ENCODE data around the gene HS3ST4. TPM values are rescaled to one million over a fixed set of nuclear protein-coding genes. Genes with fewer than 3 reads are reported as not detected.

HS3ST4 gene
- total RNA-seq, 1 donor from 2014 or later: 3.6 TPM

- Mint-ChIP-seq H3K4me3 (no peak overlapping the region), H3K4me1 (ENCODE audit: unreplicated experiment) (peaks cover 5% of the 10 kb centered on the region), H3K27me3 (peaks cover 10% of the 10 kb centered on the region), H3K27ac (no peak overlapping the region), H3K36me3 (no peaks in the 10 kb centered on the region), H3K9me3 (no peaks in the 10 kb centered on the region)
- TF ChIP-seq, protein P1, sequence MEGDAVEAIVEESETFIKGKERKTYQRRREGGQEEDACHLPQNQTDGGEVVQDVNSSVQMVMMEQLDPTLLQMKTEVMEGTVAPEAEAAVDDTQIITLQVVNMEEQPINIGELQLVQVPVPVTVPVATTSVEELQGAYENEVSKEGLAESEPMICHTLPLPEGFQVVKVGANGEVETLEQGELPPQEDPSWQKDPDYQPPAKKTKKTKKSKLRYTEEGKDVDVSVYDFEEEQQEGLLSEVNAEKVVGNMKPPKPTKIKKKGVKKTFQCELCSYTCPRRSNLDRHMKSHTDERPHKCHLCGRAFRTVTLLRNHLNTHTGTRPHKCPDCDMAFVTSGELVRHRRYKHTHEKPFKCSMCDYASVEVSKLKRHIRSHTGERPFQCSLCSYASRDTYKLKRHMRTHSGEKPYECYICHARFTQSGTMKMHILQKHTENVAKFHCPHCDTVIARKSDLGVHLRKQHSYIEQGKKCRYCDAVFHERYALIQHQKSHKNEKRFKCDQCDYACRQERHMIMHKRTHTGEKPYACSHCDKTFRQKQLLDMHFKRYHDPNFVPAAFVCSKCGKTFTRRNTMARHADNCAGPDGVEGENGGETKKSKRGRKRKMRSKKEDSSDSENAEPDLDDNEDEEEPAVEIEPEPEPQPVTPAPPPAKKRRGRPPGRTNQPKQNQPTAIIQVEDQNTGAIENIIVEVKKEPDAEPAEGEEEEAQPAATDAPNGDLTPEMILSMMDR (conservative IDR thresholded peaks at IDR 0.05): no peak
- no peak for DNase-seq (ENCODE audit: extremely low spot score, unreplicated experiment)
Measured at GRCh38 chr16:25713785-25714570, 22.2 kb downstream of the HS3ST4 start.

DNA sequence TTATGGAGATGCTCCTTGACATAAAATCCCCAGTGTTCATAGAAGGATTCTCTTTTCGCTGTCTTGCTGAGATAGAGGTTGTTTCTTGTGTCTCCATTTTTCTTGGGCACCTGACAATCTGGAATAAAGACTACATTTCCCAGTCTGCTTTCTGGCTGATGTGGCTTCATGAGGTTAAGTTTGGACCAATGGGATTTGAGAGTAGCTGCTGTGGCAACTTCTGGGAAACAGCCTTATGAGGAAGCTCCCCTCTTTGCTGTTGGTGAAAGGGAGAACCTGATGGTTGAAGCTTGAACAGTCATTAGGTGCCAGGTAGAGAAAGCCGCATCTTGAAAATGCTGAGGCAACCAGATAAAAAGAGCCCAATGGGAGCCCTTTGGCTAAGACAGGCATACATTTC is 24.4 kb downstream of the HS3ST4 start:
- Mint-ChIP-seq H3K27me3 (peaks cover 3% of the 10 kb centered on the region), H3K9me3 (no peaks in the 10 kb centered on the region), H3K36me3 (no peaks in the 10 kb centered on the region), H3K4me3 (no peak overlapping the region), H3K27ac (no peak overlapping the region), H3K4me1 (ENCODE audit: unreplicated experiment) (no peaks in the 10 kb centered on the region)
- TF ChIP-seq, protein P1 (conservative IDR thresholded peaks at IDR 0.05): no peak
- no peak for DNase-seq (ENCODE audit: extremely low spot score, unreplicated experiment)

GRCh38 chr16:25721439-25721838 is 29.7 kb downstream of the HS3ST4 start:
- H3K4me1 Mint-ChIP-seq (ENCODE audit: unreplicated experiment): no peaks in the 10 kb centered on the region

GRCh38 chr16:25726430-25727098 is 34.8 kb downstream of the HS3ST4 start:
- H3K36me3 Mint-ChIP-seq: no peaks in the 10 kb centered on the region
- no peak for DNase-seq (ENCODE audit: extremely low spot score, unreplicated experiment)

More at GRCh38 chr16:25721439-25721838, 29.7 kb downstream of the HS3ST4 start:
- Mint-ChIP-seq H3K4me3 (no peak overlapping the region), H3K36me3 (no peaks in the 10 kb centered on the region), H3K9me3 (no peaks in the 10 kb centered on the region), H3K27me3 (no peaks in the 10 kb centered on the region), H3K27ac (no peak overlapping the region)
- TF ChIP-seq, protein P1 (conservative IDR thresholded peaks at IDR 0.05): no peak
- DNase-seq (ENCODE audit: extremely low spot score, unreplicated experiment): no peak

GRCh38 chr16:25729188-25729915 is 37.6 kb downstream of the HS3ST4 start:
- TF ChIP-seq, protein P1 (conservative IDR thresholded peaks at IDR 0.05): no peak
- Mint-ChIP-seq H3K27me3 (no peaks in the 10 kb centered on the region), H3K9me3 (no peaks in the 10 kb centered on the region), H3K36me3 (no peaks in the 10 kb centered on the region), H3K27ac (no peak overlapping the region), H3K4me3 (no peak overlapping the region), H3K4me1 (ENCODE audit: unreplicated experiment) (no peaks in the 10 kb centered on the region)
- no peak for DNase-seq (ENCODE audit: extremely low spot score, unreplicated experiment)

More at GRCh38 chr16:25726430-25727098, 34.8 kb downstream of the HS3ST4 start:
- Mint-ChIP-seq H3K4me3 (no peak overlapping the region), H3K27ac (no peak overlapping the region), H3K9me3 (no peaks in the 10 kb centered on the region), H3K4me1 (ENCODE audit: unreplicated experiment) (no peaks in the 10 kb centered on the region), H3K27me3 (no peaks in the 10 kb centered on the region)
- TF ChIP-seq, protein P1 (conservative IDR thresholded peaks at IDR 0.05): no peak

Data from type B pancreatic cell (in vitro differentiated cells).